ENCODE measurements around the gene KIAA1191.

GRCh38 chr5:176388444-176389134 is 27.0 kb upstream of the KIAA1191 start, which contains the start of the genes HIGD2A and NOP16:
- peak in 2 of 5 experiments; percentile 56 to 65 for TF ChIP-seq CTCF (IDR thresholded peaks at IDR 0.05)
- no peak for TF ChIP-seq POLR2A (IDR thresholded peaks at IDR 0.05)
- no peak for TF ChIP-seq EP300 (IDR thresholded peaks at IDR 0.05; ENCODE audit: low read depth)
- peak; percentile 56 to 79 (median 74) for TF ChIP-seq POLR2AphosphoS5 (IDR thresholded peaks at IDR 0.05)
